GM21367 (cell line): ENCODE measurements around the gene ANKRD34C.

ENCODE experiments used
- ATAC-seq: cut with Tn5 transposase; IDR thresholded peaks from one replicate; pipeline ENCODE4 v1.9.1; 2021; ENCODE audit not compliant: unreplicated experiment

The ANKRD34C gene

GRCh38 chr15:79282371-79283251 lies at the start of gene ANKRD34C:
ANKRD34C (plus strand) TSS chr15:79282722; CDS start chr15:79293285, 10,563 bp downstream.
- ATAC-seq, result no peak

- ATAC-seq, result no peak
These were observed 49.3 kb upstream of the ANKRD34C start for GRCh38 chr15:79233236-79233635.

GRCh38 chr15:79240036-79240435 lies 42.5 kb upstream of the ANKRD34C start:
- no peak for ATAC-seq

- no peak for ATAC-seq
These were observed 38.8 kb upstream of the ANKRD34C start for GRCh38 chr15:79243723-79244122.

- no peak for ATAC-seq
These were observed 37.6 kb upstream of the ANKRD34C start for GRCh38 chr15:79244876-79245275.

GRCh38 chr15:79248183-79248582 lies 34.3 kb upstream of the ANKRD34C start:
- no peak for ATAC-seq

- ATAC-seq, result no peak
These were observed 25.1 kb upstream of the ANKRD34C start for GRCh38 chr15:79257454-79257853.

GRCh38 chr15:79261836-79262235 lies 20.7 kb upstream of the ANKRD34C start:
- ATAC-seq, result no peak

GRCh38 chr15:79265167-79265566 lies 17.4 kb upstream of the ANKRD34C start:
- no peak for ATAC-seq

GRCh38 chr15:79265987-79266579 lies 16.4 kb upstream of the ANKRD34C start:
- no peak for ATAC-seq

GRCh38 chr15:79283252-79284048 lies 928 bp downstream of the ANKRD34C start:
- ATAC-seq, result no peak

GRCh38 chr15:79290642-79291275 lies 8.2 kb downstream of the ANKRD34C start:
- ATAC-seq, result no peak

- ATAC-seq, result no peak
These were observed 9.5 kb downstream of the ANKRD34C start for GRCh38 chr15:79292011-79292410.

- ATAC-seq, result no peak
These were observed 11.6 kb downstream of the ANKRD34C start for GRCh38 chr15:79294075-79294474.

GRCh38 chr15:79296583-79296982 lies 14.1 kb downstream of the ANKRD34C start:
- no peak for ATAC-seq

- no peak for ATAC-seq
These were observed 16.8 kb downstream of the ANKRD34C start for GRCh38 chr15:79299126-79299840.

GRCh38 chr15:79299841-79300235 lies 17.3 kb downstream of the ANKRD34C start:
- ATAC-seq, result no peak

- ATAC-seq, result no peak
These were observed 24.7 kb downstream of the ANKRD34C start for GRCh38 chr15:79307251-79307650.

- ATAC-seq, result no peak
These were observed 26.4 kb downstream of the ANKRD34C start for GRCh38 chr15:79308874-79309273.

GRCh38 chr15:79310612-79310984 lies 28.1 kb downstream of the ANKRD34C start:
- ATAC-seq, result peak; percentile 15
